Skeletal muscle tissue (tissue), 4 donors: ENCODE measurements around the gene BRINP3. TPM values are rescaled to one million over a fixed set of nuclear protein-coding genes. Genes with fewer than 3 reads are reported as not detected.

ENCODE experiments used
- H3K27ac ChIP-seq: one replicate; pipeline ENCODE4 v1.7.0; 2013; ENCODE audit warnings: mild to moderate bottlenecking, low read depth, low read length, inconsistent platforms
- H3K27me3 ChIP-seq, 3 donors: one replicate each; pipeline ENCODE4 v1.7.0; 2013; ENCODE audit warnings: low read length in 3 of 3; ENCODE audit not compliant: control insufficient read depth in 3 of 3, insufficient read depth in 3 of 3
- H3K36me3 ChIP-seq, 3 donors: one replicate each; pipeline ENCODE4 v1.7.0; 2013; ENCODE audit warnings: low read length in 3 of 3; ENCODE audit not compliant: control insufficient read depth in 3 of 3, insufficient read depth in 3 of 3
- H3K4me1 ChIP-seq, 3 donors: one replicate each; pipeline ENCODE4 v1.7.0; 2013; ENCODE audit warnings: low read length in 3 of 3, mild to moderate bottlenecking in 3 of 3; ENCODE audit not compliant: control insufficient read depth in 3 of 3, insufficient read depth in 3 of 3
- H3K4me3 ChIP-seq, 3 donors: one replicate each; pipeline ENCODE4 v1.7.0; 2013; ENCODE audit warnings: low read length in 3 of 3
- H3K9ac ChIP-seq, 3 donors: one replicate each; pipeline ENCODE4 v1.7.0; 2013; ENCODE audit warnings: low read length in 3 of 3, mild to moderate bottlenecking in 3 of 3, moderate library complexity in 2 of 3, low read depth in 1 of 3
- H3K9me3 ChIP-seq, 3 donors: one replicate each; pipeline ENCODE4 v1.7.0; 2013; ENCODE audit warnings: low read length in 3 of 3; ENCODE audit not compliant: control insufficient read depth in 3 of 3
- total RNA-seq: library from RNA; depleted of rRNA; stranded (reverse); fragments of >200 nt; gene quantifications from one replicate; pipeline ENCODE4 v1.2.3, GENCODE V29; 2014
- donor health status: Osteomylitis.

BRINP3 gene
- total RNA-seq, 1 donor from 2014 or later: 3.7 TPM

GRCh38 chr1:190344454-190344853, 133.2 kb downstream of the BRINP3 start:
- no peaks in the 10 kb centered on the region for H3K9me3 ChIP-seq
- no peaks in the 10 kb centered on the region for H3K36me3 ChIP-seq
- H3K27me3 ChIP-seq: no peaks in the 10 kb centered on the region
- no peak overlapping the region for H3K4me3 ChIP-seq
- no peak overlapping the region for H3K9ac ChIP-seq
- H3K27ac ChIP-seq: no peak overlapping the region
- H3K4me1 ChIP-seq: no peaks in the 10 kb centered on the region

- Histone ChIP-seq H3K27me3 (no peaks in the 10 kb centered on the region), H3K9me3 (no peaks in the 10 kb centered on the region), H3K4me3 (no peak overlapping the region), H3K36me3 (no peaks in the 10 kb centered on the region), H3K4me1 (no peaks in the 10 kb centered on the region), H3K27ac (no peak overlapping the region), H3K9ac (no peak overlapping the region)
Observed at GRCh38 chr1:190338829-190339228, 138.8 kb downstream of the BRINP3 start.

DNA sequence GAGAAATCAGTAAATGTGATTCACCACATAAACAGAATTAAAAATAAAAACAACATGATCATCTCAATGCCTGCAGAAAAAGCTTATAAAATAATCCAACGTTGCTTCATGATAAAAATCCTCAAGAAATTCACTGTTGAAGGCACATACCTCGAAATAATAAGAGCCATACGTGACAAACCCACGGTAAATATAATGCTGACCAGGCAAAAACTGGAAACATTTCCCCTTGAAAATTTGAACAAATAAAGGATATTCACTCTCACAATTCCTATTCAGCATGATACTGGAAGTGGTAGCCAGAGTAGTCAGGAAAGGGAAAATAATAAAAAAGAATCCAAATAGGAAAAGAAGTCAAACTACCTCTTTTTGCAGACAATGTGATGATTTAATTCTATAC, 148.8 kb downstream of the BRINP3 start:
- Histone ChIP-seq H3K4me3 (no peak overlapping the region), H3K36me3 (no peaks in the 10 kb centered on the region), H3K27ac (no peak overlapping the region), H3K27me3 (no peaks in the 10 kb centered on the region), H3K9me3 (no peaks in the 10 kb centered on the region), H3K4me1 (no peaks in the 10 kb centered on the region), H3K9ac (no peak overlapping the region)

DNA sequence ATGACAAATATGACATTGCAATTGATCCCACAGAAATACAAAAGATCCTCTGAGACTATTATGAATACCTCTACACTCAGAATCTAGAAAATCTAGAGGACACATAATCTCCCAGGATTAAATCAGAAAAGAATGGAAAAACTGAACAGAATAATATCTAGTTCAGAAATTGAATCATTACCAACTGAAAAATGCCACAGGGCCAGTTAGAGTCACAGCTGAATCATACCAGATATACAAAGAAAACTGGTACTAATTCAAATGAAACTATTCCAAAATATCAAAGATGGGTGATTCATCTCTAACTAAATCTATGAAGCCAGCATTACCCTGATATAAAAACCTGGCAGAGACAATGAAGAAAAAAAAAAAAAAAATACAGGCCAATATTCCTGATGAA, 149.3 kb downstream of the BRINP3 start:
- no peak overlapping the region for H3K4me3 ChIP-seq
- H3K9ac ChIP-seq: no peak overlapping the region
- H3K27me3 ChIP-seq: no peaks in the 10 kb centered on the region
- H3K27ac ChIP-seq: no peak overlapping the region
- no peaks in the 10 kb centered on the region for H3K4me1 ChIP-seq
- no peaks in the 10 kb centered on the region for H3K36me3 ChIP-seq
- no peaks in the 10 kb centered on the region for H3K9me3 ChIP-seq

- Histone ChIP-seq H3K4me1 (no peaks in the 10 kb centered on the region), H3K4me3 (no peak overlapping the region), H3K27me3 (no peaks in the 10 kb centered on the region), H3K27ac (no peak overlapping the region), H3K9ac (no peak overlapping the region), H3K9me3 (no peaks in the 10 kb centered on the region), H3K36me3 (no peaks in the 10 kb centered on the region)
Observed at GRCh38 chr1:190327271-190327670, 150.4 kb downstream of the BRINP3 start.

DNA sequence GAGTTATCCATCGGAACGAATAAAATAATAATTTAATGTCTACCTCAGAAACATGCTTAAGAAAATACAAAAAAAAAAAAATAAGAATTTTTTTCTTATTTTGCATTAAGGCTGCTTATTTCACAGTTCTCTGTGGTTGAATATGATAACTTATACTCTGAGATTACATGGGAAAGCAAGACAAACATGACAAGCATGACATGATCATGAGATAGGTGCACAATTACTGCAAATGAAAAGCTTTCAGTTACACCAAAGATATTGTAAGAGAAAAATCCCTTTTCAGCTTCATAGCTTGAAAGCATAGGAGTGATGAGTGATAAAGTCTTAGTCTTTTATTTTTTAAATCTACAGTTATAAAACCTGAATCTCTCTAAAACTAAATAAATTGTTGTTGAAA, 154.1 kb downstream of the BRINP3 start:
- H3K4me1 ChIP-seq: no peaks in the 10 kb centered on the region
- H3K27me3 ChIP-seq: no peaks in the 10 kb centered on the region
- H3K27ac ChIP-seq: no peak overlapping the region
- no peak overlapping the region for H3K4me3 ChIP-seq
- H3K36me3 ChIP-seq: no peaks in the 10 kb centered on the region
- H3K9ac ChIP-seq: no peak overlapping the region
- no peaks in the 10 kb centered on the region for H3K9me3 ChIP-seq

DNA sequence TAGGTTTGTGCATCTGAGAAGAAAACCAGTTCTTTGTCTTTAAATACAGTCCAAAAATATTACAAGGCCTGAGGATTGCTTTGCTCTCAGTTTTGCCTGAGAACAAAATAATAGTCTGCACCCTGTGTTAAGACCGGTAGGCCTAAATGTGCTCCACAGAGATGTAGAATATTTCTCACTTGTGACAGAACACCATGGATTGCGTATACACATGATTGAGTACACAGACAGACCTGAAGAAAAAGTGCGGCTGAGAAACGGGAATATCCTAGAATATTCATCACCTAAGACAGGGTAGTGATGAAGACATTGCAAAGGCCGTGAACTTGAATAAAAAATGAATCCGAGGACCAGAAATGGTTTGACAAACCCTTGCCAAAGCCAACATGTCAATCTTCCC, 155.4 kb downstream of the BRINP3 start:
- H3K9ac ChIP-seq: no peak overlapping the region
- no peaks in the 10 kb centered on the region for H3K4me1 ChIP-seq
- H3K27me3 ChIP-seq: no peaks in the 10 kb centered on the region
- H3K9me3 ChIP-seq: no peaks in the 10 kb centered on the region
- H3K27ac ChIP-seq: no peak overlapping the region
- no peak overlapping the region for H3K4me3 ChIP-seq
- H3K36me3 ChIP-seq: no peaks in the 10 kb centered on the region

DNA sequence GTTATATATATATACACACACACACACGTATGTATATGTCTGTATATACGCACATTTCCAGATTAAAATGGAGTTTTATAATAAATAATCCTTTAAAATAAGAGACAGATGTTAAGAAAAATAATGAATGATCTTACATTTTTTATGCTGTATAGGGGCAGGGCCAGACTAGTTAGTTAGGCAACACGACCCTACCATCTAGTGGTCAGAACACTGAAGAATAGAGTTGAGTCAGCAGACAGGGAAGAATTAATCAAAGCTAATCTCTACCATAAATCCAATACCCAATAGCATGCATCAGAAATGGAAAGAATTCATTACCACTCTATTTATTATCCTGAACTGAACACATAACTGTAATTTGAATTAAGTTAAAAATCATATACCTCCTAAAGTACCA, 156.7 kb downstream of the BRINP3 start:
- no peaks in the 10 kb centered on the region for H3K27me3 ChIP-seq

GRCh38 chr1:190312763-190313162, 164.9 kb downstream of the BRINP3 start:
- H3K9ac ChIP-seq: no peak overlapping the region
- no peak overlapping the region for H3K27ac ChIP-seq
- H3K4me3 ChIP-seq: no peak overlapping the region
- H3K36me3 ChIP-seq: no peaks in the 10 kb centered on the region
- no peaks in the 10 kb centered on the region for H3K27me3 ChIP-seq
- H3K4me1 ChIP-seq: no peaks in the 10 kb centered on the region
- no peaks in the 10 kb centered on the region for H3K9me3 ChIP-seq

More for the DNA sequence above, 156.7 kb downstream of the BRINP3 start:
- Histone ChIP-seq H3K9ac (no peak overlapping the region), H3K9me3 (no peaks in the 10 kb centered on the region), H3K36me3 (no peaks in the 10 kb centered on the region), H3K27ac (no peak overlapping the region), H3K4me1 (no peaks in the 10 kb centered on the region), H3K4me3 (no peak overlapping the region)

GRCh38 chr1:190303501-190303900, 174.2 kb downstream of the BRINP3 start:
- no peaks in the 10 kb centered on the region for H3K4me1 ChIP-seq
- no peaks in the 10 kb centered on the region for H3K9me3 ChIP-seq
- no peaks in the 10 kb centered on the region for H3K27me3 ChIP-seq
- no peak overlapping the region for H3K27ac ChIP-seq
- H3K36me3 ChIP-seq: no peaks in the 10 kb centered on the region
- no peak overlapping the region for H3K4me3 ChIP-seq
- no peak overlapping the region for H3K9ac ChIP-seq

- Histone ChIP-seq H3K27me3 (no peaks in the 10 kb centered on the region), H3K9me3 (no peaks in the 10 kb centered on the region), H3K9ac (no peak overlapping the region), H3K36me3 (no peaks in the 10 kb centered on the region), H3K4me3 (no peak overlapping the region), H3K27ac (no peak overlapping the region), H3K4me1 (no peaks in the 10 kb centered on the region)
Observed at GRCh38 chr1:190296453-190296852, 181.2 kb downstream of the BRINP3 start.
